CD1c-positive myeloid dendritic cell (primary cell): ENCODE data around the gene SEMA4D.

Source experiments
- DNase-seq: peaks from one replicate; pipeline ENCODE4 v3.0.0-alpha.2; 2016; ENCODE audit errors: extremely low spot score

Gene SEMA4D

GRCh38 chr9:89465001-89465451 is 32.9 kb downstream of the SEMA4D start:
- peak; percentile 42 for DNase-seq

- no peak for DNase-seq
Observed at GRCh38 chr9:89464300-89464901, 33.5 kb downstream of the SEMA4D start.

GRCh38 chr9:89462817-89463683 is 34.9 kb downstream of the SEMA4D start:
- DNase-seq = no peak

- no peak for DNase-seq
Observed at GRCh38 chr9:89462199-89462598, 35.7 kb downstream of the SEMA4D start.

GRCh38 chr9:89461265-89461664 is 36.6 kb downstream of the SEMA4D start:
- DNase-seq = no peak

GRCh38 chr9:89460551-89460950 is 37.4 kb downstream of the SEMA4D start:
- DNase-seq = no peak

GRCh38 chr9:89458768-89459496 is 39.0 kb downstream of the SEMA4D start:
- DNase-seq = no peak

GRCh38 chr9:89457376-89457855 is 40.5 kb downstream of the SEMA4D start:
- no peak for DNase-seq

- no peak for DNase-seq
Observed at GRCh38 chr9:89455356-89455824, 42.5 kb downstream of the SEMA4D start.

- no peak for DNase-seq
Observed at GRCh38 chr9:89454498-89455355, 43.2 kb downstream of the SEMA4D start.

- no peak for DNase-seq
Observed at GRCh38 chr9:89453452-89453851, 44.5 kb downstream of the SEMA4D start.

GRCh38 chr9:89452561-89452960 is 45.4 kb downstream of the SEMA4D start:
- DNase-seq = no peak

GRCh38 chr9:89450213-89450612 is 47.7 kb downstream of the SEMA4D start:
- no peak for DNase-seq

- DNase-seq = no peak
Observed at GRCh38 chr9:89449261-89449671, 48.6 kb downstream of the SEMA4D start.

- no peak for DNase-seq
Observed at GRCh38 chr9:89448821-89449220, 49.1 kb downstream of the SEMA4D start.

- DNase-seq = peak; percentile 34
Observed at GRCh38 chr9:89448381-89448780, 49.5 kb downstream of the SEMA4D start.

- no peak for DNase-seq
Observed at GRCh38 chr9:89447416-89447815, 50.5 kb downstream of the SEMA4D start.

GRCh38 chr9:89446961-89447310 is 51.0 kb downstream of the SEMA4D start:
- no peak for DNase-seq

GRCh38 chr9:89446261-89446960 is 51.5 kb downstream of the SEMA4D start:
- no peak for DNase-seq

- no peak for DNase-seq
Observed at GRCh38 chr9:89445801-89446251, 52.1 kb downstream of the SEMA4D start.
